ENCODE measurements around the gene SCYGR8.

- TF ChIP-seq POLR2A (IDR thresholded peaks at IDR 0.05; ENCODE audit: low read depth, low read length) (no peak), POLR2AphosphoS5 (IDR thresholded peaks at IDR 0.05; ENCODE audit: low read depth, low read length) (no peak)
These were observed 22.1 kb downstream of the SCYGR8 start for GRCh38 chr2:227767830-227768229.
